WTC11 (cell line): ENCODE measurements around the gene MAP1LC3C.

Experiments
- ATF2 ChIP-seq: sonication (generic); formaldehyde crosslinking; IDR thresholded peaks from 2 replicates; pipeline ENCODE4 v1.8.1; 2022; ENCODE audit warnings: low read depth, missing genetic modification reagents, borderline replicate concordance
- CTCF ChIP-seq: fragments of 200-600 bp; IDR thresholded peaks from 2 replicates; pipeline ENCODE4 v1.8.0; 2022; ENCODE audit warnings: antibody characterized with exemption
- JUN ChIP-seq: sonication (generic); formaldehyde crosslinking; IDR thresholded peaks from 2 replicates; pipeline ENCODE4 v1.8.0; 2023; ENCODE audit warnings: mild to moderate bottlenecking, missing genetic modification reagents
- MAX ChIP-seq: sonication (generic); formaldehyde crosslinking; IDR thresholded peaks from 2 replicates; pipeline ENCODE4 v1.8.0; 2022; ENCODE audit warnings: mild to moderate bottlenecking, missing genetic modification reagents
- PRDM15 ChIP-seq: sonication (generic); formaldehyde crosslinking; IDR thresholded peaks from 2 replicates; pipeline ENCODE4 v1.8.0; 2022; ENCODE audit warnings: missing genetic modification reagents
- USF1 ChIP-seq: sonication (generic); formaldehyde crosslinking; IDR thresholded peaks from 2 replicates; pipeline ENCODE4 v1.8.0; 2022; ENCODE audit warnings: mild to moderate bottlenecking, missing genetic modification reagents

GRCh38 chr1:241957692-241958494 lies 41.0 kb downstream of the MAP1LC3C start, which contains the start of gene BECN2:
- no peak for TF ChIP-seq PRDM15 (CRISPR knock-in tag)
- no peak for TF ChIP-seq CTCF
- TF ChIP-seq ATF2 (CRISPR knock-in tag): no peak
- TF ChIP-seq USF1 (CRISPR knock-in tag): no peak
- no peak for TF ChIP-seq MAX (CRISPR knock-in tag)
- no peak for TF ChIP-seq JUN (CRISPR knock-in tag)
